Thymus (tissue), 11 donors: ENCODE results near the gene MAPT. TPM values are rescaled to one million over a fixed set of nuclear protein-coding genes. Genes with fewer than 3 reads are reported as not detected.
"Not testable (repeated sequence)": the region's sequence is repeated elsewhere in the genome, so short reads cannot be mapped to it uniquely, and the experiment has no call there.

Experiments
- DNase-seq, 9 donors: peaks; one replicate each; pipeline ENCODE4 v3.0.0-alpha.2; 2013; ENCODE audit warnings: low spot score in 9 of 9, low read depth in 6 of 9, missing footprints in 1 of 9
- H3K27ac ChIP-seq, 2 donors: one replicate each; pipeline ENCODE4 v1.5.1; 2013; ENCODE audit warnings: control low read depth in 1 of 2, low read depth in 1 of 2, low read length in 1 of 2, mild to moderate bottlenecking in 1 of 2, moderate library complexity in 1 of 2
- H3K27me3 ChIP-seq, 2 donors: one replicate each; pipeline ENCODE4 v1.5.1; 2013; ENCODE audit warnings: low read length in 1 of 2; ENCODE audit not compliant: control insufficient read depth in 2 of 2, insufficient read depth in 1 of 2
- H3K36me3 ChIP-seq, 2 donors: one replicate each; pipeline ENCODE4 v1.5.1; 2013; ENCODE audit warnings: low read length in 1 of 2, mild to moderate bottlenecking in 1 of 2, moderate library complexity in 1 of 2; ENCODE audit not compliant: control insufficient read depth in 2 of 2, insufficient read depth in 2 of 2
- H3K4me1 ChIP-seq, 2 donors: one replicate each; pipeline ENCODE4 v1.5.1; 2013; ENCODE audit warnings: low read length in 2 of 2; ENCODE audit not compliant: control insufficient read depth in 2 of 2, insufficient read depth in 2 of 2
- H3K4me3 ChIP-seq, 2 donors: one replicate each; pipeline ENCODE4 v1.5.1; 2013; ENCODE audit warnings: low read length in 2 of 2, control low read depth in 1 of 2, mild to moderate bottlenecking in 1 of 2
- H3K9me3 ChIP-seq, 2 donors: one replicate each; pipeline ENCODE4 v1.5.1; 2013; ENCODE audit warnings: low read length in 1 of 2, mild to moderate bottlenecking in 1 of 2; ENCODE audit not compliant: control insufficient read depth in 2 of 2, insufficient read depth in 1 of 2
- WGBS: extraction: QIAGEN DNeasy Blood & Tissue Kit; methylation state at CpG from one replicate; pipeline ENCODE4 v1.1.7; 2013; 5-methylcytosine and 5-hydroxymethylcytosine counted together
- polyA plus RNA-seq: library from polyadenylated mRNA; stranded (reverse); fragments of 200-250 nt; gene quantifications from one replicate; pipeline ENCODE4 v1.2.3, GENCODE V29; 2013
- total RNA-seq: library from RNA; stranded (reverse); fragments of 120-200 nt; gene quantifications from one replicate; pipeline ENCODE4 v1.2.4, GENCODE V29; 2013
- donor health status: healthy.

The MAPT gene
- total and polyA plus RNA-seq, 2 donors = 0.57 to 0.84 TPM

DNA sequence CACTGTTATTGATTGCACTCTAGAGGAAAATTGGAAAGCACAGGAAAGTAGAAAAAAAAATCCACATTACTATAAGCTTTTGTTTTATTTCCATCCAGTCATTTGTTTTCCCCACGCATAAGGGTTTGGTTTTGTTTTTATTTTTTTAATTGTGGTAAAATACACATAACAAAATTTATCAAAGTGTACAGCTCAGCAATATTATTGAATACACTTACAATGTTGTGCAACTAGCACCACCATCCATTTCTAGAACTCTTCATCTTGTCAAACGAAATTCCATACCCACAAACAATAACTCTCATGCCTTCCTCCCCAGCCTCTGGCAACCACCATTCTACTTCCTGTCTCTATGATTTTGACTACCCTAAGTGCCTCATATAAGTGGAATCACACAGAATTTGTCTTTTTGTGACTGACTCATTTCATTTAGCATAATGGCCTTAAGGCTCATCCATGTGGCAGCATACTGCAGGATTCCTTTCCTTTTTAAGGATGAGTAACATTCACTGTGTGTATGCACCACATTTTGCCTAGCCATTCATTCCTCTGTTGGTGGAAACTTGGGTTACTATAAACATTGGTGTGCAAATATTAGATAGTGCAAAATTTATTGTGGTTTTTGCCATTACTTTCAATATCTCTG is 38.5 kb upstream of the MAPT start:
- 71% methylated on average over 2 of the region's 2 CpGs for WGBS
- H3K9me3 ChIP-seq = peaks cover 0 to 3% of the 10 kb centered on the region in 2 donors
- no peaks in the 10 kb centered on the region for H3K4me1 ChIP-seq
- H3K27me3 ChIP-seq = peaks cover 2 to 19% of the 10 kb centered on the region in 2 donors
- no peak for DNase-seq
- no peak overlapping the region for H3K4me3 ChIP-seq
- no peaks in the 10 kb centered on the region for H3K36me3 ChIP-seq
- no peak overlapping the region for H3K27ac ChIP-seq

DNA sequence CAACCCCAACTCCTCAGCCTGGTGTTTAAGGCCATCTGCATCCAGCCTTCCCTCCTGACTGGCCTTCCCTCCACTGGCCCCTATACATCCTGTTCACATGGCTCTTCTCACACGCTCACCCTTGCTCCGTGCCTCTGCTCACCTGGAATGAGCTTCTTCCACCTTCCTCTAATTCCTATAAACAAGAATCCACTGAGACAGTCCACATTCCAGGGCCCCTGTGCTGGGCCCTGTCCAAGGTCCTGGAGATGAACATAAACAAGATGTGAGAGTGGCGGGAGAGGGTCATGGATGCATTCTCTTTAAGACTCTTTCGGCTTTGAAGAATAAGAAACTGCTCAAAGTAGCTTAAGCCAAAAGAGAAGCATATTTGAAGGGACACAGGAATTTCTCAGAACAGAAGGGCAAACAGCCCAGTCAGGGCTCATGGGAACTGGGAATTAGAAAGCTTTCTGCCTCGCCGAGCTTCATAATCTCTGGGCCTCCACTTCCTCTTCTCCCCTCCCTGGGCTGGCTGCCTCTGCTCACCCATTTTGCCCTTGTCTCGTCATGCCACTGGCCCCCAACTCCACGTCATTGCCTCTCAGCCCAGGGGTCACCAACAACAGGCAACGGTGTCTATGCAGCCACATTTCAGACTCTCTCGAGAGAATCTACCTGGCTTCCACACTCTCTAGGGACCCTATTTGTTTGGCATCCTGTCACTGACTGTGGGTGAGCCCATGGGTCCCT is 36.2 kb upstream of the MAPT start:
- Histone ChIP-seq H3K27ac (no peak overlapping the region), H3K4me3 (no peak overlapping the region), H3K9me3 (peaks cover 0 to 6% of the 10 kb centered on the region in 2 donors), H3K4me1 (no peaks in the 10 kb centered on the region), H3K36me3 (no peaks in the 10 kb centered on the region), H3K27me3 (peaks cover 0 to 8% of the 10 kb centered on the region in 2 donors)
- peak in 3 of 9 donors; percentile 7 to 28 (median 8) for DNase-seq
- WGBS = 57% methylated on average over 10 of the region's 10 CpGs

DNA sequence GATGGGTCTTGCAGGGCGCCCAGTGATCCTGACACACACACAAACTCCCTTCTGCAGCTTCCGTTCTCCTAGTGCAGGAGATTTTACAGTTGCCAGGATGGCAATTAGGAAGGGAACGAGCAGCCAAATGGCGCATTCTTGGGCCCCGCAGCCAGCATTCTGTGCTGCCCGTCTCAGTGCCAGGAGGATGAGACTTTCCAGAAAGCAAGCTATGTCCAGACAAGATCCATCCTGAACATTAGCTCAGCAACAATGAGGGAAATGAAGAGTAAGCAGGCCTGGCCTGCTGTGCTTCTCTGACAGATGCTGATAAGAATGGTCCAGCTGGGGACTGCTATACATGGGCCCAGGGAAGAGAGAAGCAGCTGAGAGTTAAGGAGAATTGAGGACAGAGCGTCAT is 33.2 kb upstream of the MAPT start:
- DNase-seq = no peak
- peaks cover 0 to 17% of the 10 kb centered on the region in 2 donors for H3K27me3 ChIP-seq
- no peaks in the 10 kb centered on the region for H3K36me3 ChIP-seq
- H3K4me3 ChIP-seq = no peak overlapping the region
- WGBS = 92% methylated on average over 7 of the region's 7 CpGs
- H3K9me3 ChIP-seq = peaks cover 0 to 3% of the 10 kb centered on the region in 2 donors
- no peak overlapping the region for H3K27ac ChIP-seq
- H3K4me1 ChIP-seq = no peaks in the 10 kb centered on the region

DNA sequence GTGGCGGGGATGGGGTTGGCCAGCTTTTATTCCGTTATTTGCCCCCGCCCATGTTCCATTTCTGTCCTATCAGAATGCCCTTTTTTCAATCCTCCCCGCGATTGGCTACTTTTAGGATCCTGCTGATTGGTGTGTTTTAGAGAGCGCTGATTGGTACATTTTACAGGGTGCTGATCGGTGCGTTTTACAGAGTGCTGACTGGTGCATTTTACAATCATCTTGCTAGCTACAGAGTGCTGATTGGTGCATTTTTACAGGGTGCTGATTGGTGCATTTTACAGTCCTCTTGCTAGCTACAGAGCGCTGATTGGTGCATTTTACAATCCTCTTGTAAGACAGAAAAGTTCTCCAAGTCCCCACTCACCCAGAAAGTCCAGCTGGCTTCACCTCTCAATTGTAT is 32.2 kb upstream of the MAPT start:
- H3K4me3 ChIP-seq, H3K36me3 ChIP-seq, H3K9me3 ChIP-seq, H3K27ac ChIP-seq, DNase-seq, H3K4me1 ChIP-seq: not testable (repeated sequence)
- 91% methylated on average over 9 of the region's 9 CpGs for WGBS
- H3K27me3 ChIP-seq = peaks cover 0 to 17% of the 10 kb centered on the region in 2 donors

DNA sequence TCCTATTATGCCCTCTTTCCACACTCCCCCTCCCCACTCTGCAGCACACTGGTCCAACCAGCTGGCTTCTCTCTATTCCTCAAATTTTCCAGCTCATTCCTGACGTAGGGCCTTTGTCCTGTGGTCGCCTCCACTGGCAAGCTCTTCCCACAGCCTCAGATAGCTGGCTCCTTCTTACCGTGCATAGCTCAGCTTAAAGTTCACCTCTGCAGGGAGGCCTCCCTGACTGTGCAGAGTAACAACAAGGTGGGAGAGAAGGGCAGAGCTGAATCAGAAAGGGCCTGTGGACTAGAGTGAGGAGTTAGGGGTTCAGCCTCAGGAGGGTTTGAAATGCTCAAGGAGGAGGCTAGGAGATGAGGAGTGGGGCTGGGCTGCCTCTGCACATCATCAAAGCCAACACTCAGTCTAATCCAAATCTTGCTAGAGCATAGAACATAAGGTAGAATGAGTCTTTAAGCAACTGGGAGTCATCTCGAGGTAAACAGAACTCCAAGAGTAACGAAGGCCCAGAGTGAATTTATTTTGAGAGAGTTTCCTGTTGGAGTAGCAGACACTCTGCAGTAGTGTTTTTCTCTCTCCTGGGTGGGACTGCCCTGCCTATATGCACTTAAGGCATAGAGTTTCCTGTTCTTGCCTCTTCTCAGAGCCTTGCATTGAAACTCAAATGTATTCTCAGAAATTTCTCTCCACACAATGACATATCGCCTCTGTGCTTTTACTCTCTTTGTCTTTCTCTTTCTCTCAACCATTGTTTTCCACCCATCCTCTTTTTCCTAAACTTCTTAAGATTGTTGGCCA is 30.3 kb upstream of the MAPT start:
- Histone ChIP-seq H3K9me3 (peaks cover 0 to 3% of the 10 kb centered on the region in 2 donors), H3K4me3 (no peak overlapping the region), H3K27ac (no peak overlapping the region), H3K27me3 (peaks cover 0 to 14% of the 10 kb centered on the region in 2 donors), H3K4me1 (no peaks in the 10 kb centered on the region), H3K36me3 (no peaks in the 10 kb centered on the region)
- WGBS = 72% methylated on average over 6 of the region's 6 CpGs
- DNase-seq = no peak

DNA sequence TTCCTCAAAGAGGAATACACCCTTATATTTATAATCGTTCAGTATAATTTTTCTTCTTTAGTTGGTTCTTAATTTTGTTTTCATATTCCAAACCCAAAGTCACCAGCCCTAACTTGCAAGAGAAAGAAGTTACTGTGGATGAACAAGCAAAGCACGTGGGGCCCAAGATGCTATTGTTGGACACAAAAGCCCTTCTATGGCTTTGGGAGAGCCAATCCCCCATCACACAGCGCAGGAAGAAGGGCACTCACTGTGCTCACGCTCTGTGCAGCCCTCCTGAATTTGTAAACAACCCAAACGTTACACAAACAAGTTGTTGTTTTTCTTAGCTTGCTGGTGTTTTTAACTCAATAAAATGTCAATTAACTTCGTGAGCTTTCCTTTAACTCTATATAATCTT is 27.2 kb upstream of the MAPT start:
- no peak for DNase-seq
- no peaks in the 10 kb centered on the region for H3K36me3 ChIP-seq
- H3K9me3 ChIP-seq = no peaks in the 10 kb centered on the region
- WGBS = 91% methylated on average over 6 of the region's 6 CpGs
- peaks cover 0 to 9% of the 10 kb centered on the region in 2 donors for H3K27me3 ChIP-seq
- no peaks in the 10 kb centered on the region for H3K4me1 ChIP-seq
- no peak overlapping the region for H3K4me3 ChIP-seq
- H3K27ac ChIP-seq = no peak overlapping the region

DNA sequence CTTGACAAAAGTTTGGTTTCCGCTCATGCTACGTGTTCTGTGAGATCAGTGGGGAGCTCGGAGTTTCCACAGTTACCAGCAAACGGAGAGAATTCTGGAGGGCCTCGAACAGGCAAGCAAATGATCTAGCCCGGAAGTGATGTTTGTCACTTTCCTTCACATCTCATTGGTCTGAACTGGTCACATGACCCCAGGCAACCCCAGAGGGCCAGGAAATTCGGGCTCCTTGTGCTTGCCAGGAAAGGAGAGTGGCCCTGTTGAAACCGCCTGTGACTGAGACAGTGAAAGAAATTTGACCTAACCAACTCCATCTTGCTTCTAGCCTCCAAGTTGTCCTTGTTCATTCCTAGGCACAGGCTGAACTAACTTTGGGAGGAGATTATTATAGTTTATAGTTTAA is 26.7 kb upstream of the MAPT start:
- no peak overlapping the region for H3K27ac ChIP-seq
- H3K4me3 ChIP-seq = no peak overlapping the region
- no peak for DNase-seq
- H3K27me3 ChIP-seq = peaks cover 0 to 9% of the 10 kb centered on the region in 2 donors
- H3K4me1 ChIP-seq = no peaks in the 10 kb centered on the region
- H3K9me3 ChIP-seq = no peaks in the 10 kb centered on the region
- H3K36me3 ChIP-seq = no peaks in the 10 kb centered on the region
- WGBS = 78% methylated on average over 8 of the region's 8 CpGs

DNA sequence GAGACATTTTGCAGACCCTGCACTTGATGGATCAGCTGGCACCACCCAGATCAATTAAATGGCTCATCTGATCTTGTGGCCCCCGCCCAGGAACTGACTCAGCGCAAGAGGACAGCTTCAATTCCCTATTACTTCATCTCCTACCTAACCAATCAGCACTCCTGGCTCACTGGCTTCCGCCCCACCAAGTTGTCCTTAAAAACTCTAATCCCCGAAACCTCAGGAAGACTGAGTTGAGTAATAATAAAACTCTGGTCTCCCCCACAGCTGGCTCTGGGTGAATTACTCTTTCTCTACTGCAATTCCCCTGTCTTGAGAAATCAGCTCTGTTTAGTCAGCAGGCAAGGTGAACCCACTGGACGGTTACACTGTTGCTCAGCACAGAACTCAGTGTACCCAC is 26.1 kb upstream of the MAPT start:
- 79% methylated on average over 5 of the region's 5 CpGs for WGBS
- Histone ChIP-seq H3K27me3 (peaks cover 0 to 9% of the 10 kb centered on the region in 2 donors), H3K9me3 (no peaks in the 10 kb centered on the region), H3K36me3 (no peaks in the 10 kb centered on the region), H3K4me1 (no peaks in the 10 kb centered on the region), H3K27ac (no peak overlapping the region), H3K4me3 (no peak overlapping the region)
- DNase-seq = no peak
